MCF 10A (cell line): ENCODE data around the gene ABCC9. TPM values are rescaled to one million over a fixed set of nuclear protein-coding genes. Genes with fewer than 3 reads are reported as not detected.

ENCODE experiments used
- BruUV-seq: library from RNA; stranded (reverse); fragments of 400-500 nt; replicated peaks from 2 replicates; lab custom pipeline; 2021; lab: Mats Ljungman, UMichigan
- CTCF ChIA-PET: fragments of 300-600 bp; sonication (Branson Sonifier 250); formaldehyde crosslinking; extraction: SDS; loops from one replicate; lab custom pipeline; 2021; ENCODE audit warnings: antibody characterized with exemption, inconsistent platforms; lab: Yijun Ruan, JAX
- POLR2A ChIA-PET: fragments of 300-600, 350-650 bp; sonication (Branson Sonifier 250); formaldehyde crosslinking; extraction: SDS; loops from one replicate; lab custom pipeline; 2020; ENCODE audit warnings: antibody characterized with exemption, inconsistent platforms; lab: Yijun Ruan, JAX
- DNase-seq: peaks from one replicate; pipeline ENCODE4 v3.0.0-alpha.2; 2018; ENCODE audit not compliant: unreplicated experiment
- H3K27ac Mint-ChIP-seq: one replicate; pipeline ENCODE4 v1.8.0; 2022; ENCODE audit warnings: mild to moderate bottlenecking, low read depth, mixed read lengths; ENCODE audit not compliant: unreplicated experiment
- H3K27me3 Mint-ChIP-seq: one replicate; pipeline ENCODE4 v1.8.0; 2022; ENCODE audit warnings: mixed read lengths; ENCODE audit not compliant: insufficient read depth, unreplicated experiment
- H3K36me3 Mint-ChIP-seq: one replicate; pipeline ENCODE4 v1.8.0; 2022; ENCODE audit warnings: mild to moderate bottlenecking, moderate library complexity, mixed read lengths; ENCODE audit not compliant: insufficient read depth, unreplicated experiment
- H3K4me1 Mint-ChIP-seq: one replicate; pipeline ENCODE4 v1.8.0; 2022; ENCODE audit warnings: mixed read lengths; ENCODE audit not compliant: insufficient read depth, unreplicated experiment
- H3K4me3 Mint-ChIP-seq: one replicate; pipeline ENCODE4 v1.8.0; 2022; ENCODE audit warnings: mild to moderate bottlenecking, moderate library complexity, mixed read lengths; ENCODE audit not compliant: unreplicated experiment
- H3K9me3 Mint-ChIP-seq: one replicate; pipeline ENCODE4 v1.8.0; 2022; ENCODE audit warnings: mixed read lengths; ENCODE audit not compliant: unreplicated experiment
- CTCF ChIP-seq: fragments of 200-600 bp; IDR thresholded peaks from one replicate; pipeline ENCODE4 v1.8.0; 2022; ENCODE audit warnings: antibody characterized with exemption, mild to moderate bottlenecking; ENCODE audit not compliant: unreplicated experiment
- intact Hi-C: fragments of 100-400 bp; cut with micrococcal nuclease; formaldehyde crosslinking; loops from 2 replicates; pipeline ENCODE4 v1.14.1; 2022
- total RNA-seq: library from RNA; stranded (reverse); gene quantifications from 2 replicates; pipeline ENCODE4 v1.2.3, GENCODE V29; 2022

The ABCC9 gene
- total RNA-seq, 1 experiment from 2014 or later: 0.12 TPM

GRCh38 chr12:21860534-21860933 lies 80.7 kb downstream of the ABCC9 start:
- no peaks in the 10 kb centered on the region for H3K27me3 Mint-ChIP-seq
- H3K27ac Mint-ChIP-seq: no peak overlapping the region
- H3K36me3 Mint-ChIP-seq: no peaks in the 10 kb centered on the region
- H3K4me1 Mint-ChIP-seq: no peaks in the 10 kb centered on the region
- no peak overlapping the region for H3K4me3 Mint-ChIP-seq
- no peak for TF ChIP-seq CTCF
- ChIA-PET CTCF (interaction anchor here (0.7 to 1.1 kb wide), 2 partner anchors 27 to 124 kb away, joined by 3 read pairs; no protein-coding TSS in a partner anchor), POLR2A (interaction anchor here (0.6 kb wide), 1 partner anchor 17 kb away, joined by 3 read pairs; no protein-coding TSS in a partner anchor)
- BruUV-seq: no TSS peak
- DNase-seq: no peak
- intact Hi-C loops: loop anchor here (10.0 kb wide), 1 partner anchor 46 kb away; no protein-coding TSS in a partner anchor
- H3K9me3 Mint-ChIP-seq: no peaks in the 10 kb centered on the region

- no TSS peak for BruUV-seq
- POLR2A ChIA-PET: no interaction called here
- intact Hi-C loops: loop anchor here (10.0 kb wide), 1 partner anchor 45 kb away; no protein-coding TSS in a partner anchor
- H3K27ac Mint-ChIP-seq: no peak overlapping the region
- no peak for TF ChIP-seq CTCF
- CTCF ChIA-PET: interaction anchor here (0.7 kb wide), 1 partner anchor 27 kb away, joined by 3 read pairs; no protein-coding TSS in a partner anchor
- H3K36me3 Mint-ChIP-seq: no peaks in the 10 kb centered on the region
- DNase-seq: no peak
- no peaks in the 10 kb centered on the region for H3K4me1 Mint-ChIP-seq
- H3K4me3 Mint-ChIP-seq: no peak overlapping the region
- no peaks in the 10 kb centered on the region for H3K27me3 Mint-ChIP-seq
- no peaks in the 10 kb centered on the region for H3K9me3 Mint-ChIP-seq
These were observed 81.1 kb downstream of the ABCC9 start for GRCh38 chr12:21860128-21860527.

- Mint-ChIP-seq H3K36me3 (no peaks in the 10 kb centered on the region), H3K9me3 (no peaks in the 10 kb centered on the region), H3K4me3 (no peak overlapping the region), H3K27ac (no peak overlapping the region), H3K4me1 (peaks cover 6% of the 10 kb centered on the region), H3K27me3 (peaks cover 18% of the 10 kb centered on the region)
- ChIA-PET POLR2A (no interaction called here), CTCF (no interaction called here)
- TF ChIP-seq CTCF: no peak
- DNase-seq: peak; percentile 51
- intact Hi-C loops: no loop called here
- no TSS peak for BruUV-seq
These were observed 89.0 kb downstream of the ABCC9 start for GRCh38 chr12:21852251-21852650.

- DNase-seq: no peak
- intact Hi-C loops: no loop called here
- H3K4me3 Mint-ChIP-seq: no peak overlapping the region
- ChIA-PET CTCF (no interaction called here), POLR2A (no interaction called here)
- no peak overlapping the region for H3K27ac Mint-ChIP-seq
- no TSS peak for BruUV-seq
- H3K9me3 Mint-ChIP-seq: no peaks in the 10 kb centered on the region
- no peak for TF ChIP-seq CTCF
- H3K36me3 Mint-ChIP-seq: no peaks in the 10 kb centered on the region
- peaks cover 19% of the 10 kb centered on the region for H3K27me3 Mint-ChIP-seq
- peaks cover 6% of the 10 kb centered on the region for H3K4me1 Mint-ChIP-seq
These were observed 90.1 kb downstream of the ABCC9 start for GRCh38 chr12:21851151-21851550.
